Naive thymus-derived CD8-positive, alpha-beta T cell (primary cell): Measurements from ENCODE around the gene CEACAM18. TPM values are rescaled to one million over a fixed set of nuclear protein-coding genes. Genes with fewer than 3 reads are reported as not detected.

ENCODE experiments used
- ATAC-seq, 2 donors: fragments of 150-1000 bp; cut with Tn5 transposase in 1 of 2; sonication (Bioruptor Pico), chemical (Tn5 transposase) in 1 of 2; 1 replicate in 1 of 2; 2 replicates in 1 of 2; pipeline ENCODE4 v1.10.0; 2021; ENCODE audit warnings: mild to moderate bottlenecking in 2 of 2, moderate library complexity in 2 of 2
- POLR2A ChIA-PET: fragments of 350-600 bp; sonication (Branson Sonifier 250); formaldehyde crosslinking; loops from one replicate; lab custom pipeline; 2021; ENCODE audit warnings: antibody characterized with exemption; lab: Charles Lee
- DNase-seq, 10 donors: peaks; one replicate each; pipeline versions ENCODE4 v3.0.0 to v3.0.0-alpha.2; 2020 to 2022
- H3K27ac Mint-ChIP-seq, 10 donors: one replicate each; pipeline ENCODE4 v1.8.0; 2020 to 2022; ENCODE audit warnings: mild to moderate bottlenecking in 10 of 10, mixed read lengths in 10 of 10, moderate library complexity in 4 of 10, inconsistent platforms in 1 of 10
- H3K27me3 Mint-ChIP-seq, 5 donors: one replicate each; pipeline ENCODE4 v1.8.0; 2021 to 2022; ENCODE audit warnings: mixed read lengths in 5 of 5
- H3K36me3 Mint-ChIP-seq, 3 donors: one replicate each; pipeline ENCODE4 v1.8.0; 2020 to 2022; ENCODE audit warnings: mixed read lengths in 3 of 3, mild to moderate bottlenecking in 2 of 3, inconsistent platforms in 1 of 3
- H3K4me1 Mint-ChIP-seq, 4 donors: one replicate each; pipeline ENCODE4 v1.8.0; 2021 to 2022; ENCODE audit warnings: mixed read lengths in 4 of 4
- H3K4me3 Mint-ChIP-seq, 10 donors: one replicate each; pipeline ENCODE4 v1.8.0; 2020 to 2022; ENCODE audit warnings: mild to moderate bottlenecking in 10 of 10, mixed read lengths in 10 of 10, moderate library complexity in 6 of 10, inconsistent platforms in 1 of 10
- H3K9me3 Mint-ChIP-seq, 9 donors: one replicate each; pipeline ENCODE4 v1.8.0; 2020 to 2022; ENCODE audit warnings: mixed read lengths in 9 of 9, mild to moderate bottlenecking in 3 of 9, inconsistent platforms in 1 of 9, moderate library complexity in 1 of 9
- polyA plus RNA-seq, 3 donors: library from polyadenylated mRNA; unstranded; fragments of 300-500 nt; fragmentation: Illumina TruSeq; gene quantifications; one replicate each; pipeline ENCODE4 v1.2.3, GENCODE V29; 2021
- total RNA-seq, 8 experiments: library from RNA in 2 of 8; stranded (reverse) in 2 of 8; gene quantifications; one replicate each; pipeline ENCODE4 v1.2.3 and lab custom pipeline; 2021 to 2026

The CEACAM18 gene
- total and polyA plus RNA-seq, 5 experiments from 2014 or later, result not detected

GRCh38 chr19:51448411-51449016, 29.8 kb upstream of the CEACAM18 start:
- POLR2A ChIA-PET, result no interaction called here
- ATAC-seq, result peak; percentile 35 to 59
- no peak for DNase-seq

GRCh38 chr19:51450730-51451307, 27.5 kb upstream of the CEACAM18 start:
- Mint-ChIP-seq H3K27me3 (peaks cover 0 to 3% (median 0%) of the 10 kb centered on the region in 5 donors), H3K9me3 (peaks cover 0 to 13% (median 10%) of the 10 kb centered on the region in 9 donors), H3K36me3 (peaks cover 0 to 5% (median 5%) of the 10 kb centered on the region in 3 donors), H3K27ac (no peak overlapping the region), H3K4me1 (peaks cover 9 to 24% (median 16%) of the 10 kb centered on the region in 4 donors), H3K4me3 (no peak overlapping the region)
- POLR2A ChIA-PET, result no interaction called here
- ATAC-seq, result no peak
- DNase-seq, result no peak

More at GRCh38 chr19:51448411-51449016, 29.8 kb upstream of the CEACAM18 start:
- peaks cover 0 to 5% (median 5%) of the 10 kb centered on the region in 3 donors for H3K36me3 Mint-ChIP-seq
- peak overlapping the region; percentile 34 to 84 (median 64) for H3K4me3 Mint-ChIP-seq
- peaks cover 0 to 13% (median 10%) of the 10 kb centered on the region in 9 donors for H3K9me3 Mint-ChIP-seq
- peaks cover 9 to 24% (median 16%) of the 10 kb centered on the region in 4 donors for H3K4me1 Mint-ChIP-seq
- H3K27me3 Mint-ChIP-seq, result no peaks in the 10 kb centered on the region
- H3K27ac Mint-ChIP-seq, result peak overlapping the region; percentile 37 to 89 (median 72)

GRCh38 chr19:51456541-51457290, 21.6 kb upstream of the CEACAM18 start:
- ATAC-seq (no peak), DNase-seq (no peak)
- Mint-ChIP-seq H3K9me3 (peaks cover 0 to 2% (median 0%) of the 10 kb centered on the region in 9 donors), H3K4me3 (no peak overlapping the region), H3K36me3 (no peaks in the 10 kb centered on the region), H3K4me1 (peaks cover 0 to 3% (median 2%) of the 10 kb centered on the region in 4 donors), H3K27me3 (peaks cover 5 to 30% (median 20%) of the 10 kb centered on the region in 5 donors), H3K27ac (peak overlapping the region in 1 of 10 donors; percentile 75)
- POLR2A ChIA-PET, result no interaction called here

- Mint-ChIP-seq H3K36me3 (no peaks in the 10 kb centered on the region), H3K4me3 (no peak overlapping the region), H3K27ac (no peak overlapping the region), H3K9me3 (peaks cover 0 to 2% (median 0%) of the 10 kb centered on the region in 9 donors), H3K27me3 (peaks cover 5 to 37% (median 20%) of the 10 kb centered on the region in 5 donors), H3K4me1 (peaks cover 0 to 6% (median 2%) of the 10 kb centered on the region in 4 donors)
- POLR2A ChIA-PET, result no interaction called here
- DNase-seq (no peak), ATAC-seq (no peak)
Measured at GRCh38 chr19:51457351-51458013, 20.9 kb upstream of the CEACAM18 start.

- H3K4me1 Mint-ChIP-seq, result peaks cover 0 to 10% (median 4%) of the 10 kb centered on the region in 4 donors
- DNase-seq (no peak), ATAC-seq (no peak)
- peaks cover 8 to 43% (median 26%) of the 10 kb centered on the region in 5 donors for H3K27me3 Mint-ChIP-seq
- H3K27ac Mint-ChIP-seq, result no peak within 1 kb of the TSS
- no peaks in the 10 kb centered on the region for H3K36me3 Mint-ChIP-seq
- H3K9me3 Mint-ChIP-seq, result peaks cover 0 to 2% (median 0%) of the 10 kb centered on the region in 9 donors
- H3K4me3 Mint-ChIP-seq, result no peak within 1 kb of the TSS
- POLR2A ChIA-PET, result no interaction called here
Measured at GRCh38 chr19:51458051-51458645, 20.2 kb upstream of the CEACAM18 start, which contains the start of gene SIGLEC8. Gene SIGLEC8 (minus strand): TSS chr19:51458454. CDS start chr19:51458387, 67 bp downstream.

- no peak for DNase-seq
- Mint-ChIP-seq H3K9me3 (peaks cover 0 to 2% (median 0%) of the 10 kb centered on the region in 9 donors), H3K27ac (no peak overlapping the region), H3K36me3 (no peaks in the 10 kb centered on the region), H3K4me1 (peaks cover 0 to 15% (median 7%) of the 10 kb centered on the region in 4 donors), H3K27me3 (peaks cover 9 to 49% (median 26%) of the 10 kb centered on the region in 5 donors), H3K4me3 (no peak overlapping the region)
- POLR2A ChIA-PET, result no interaction called here
- ATAC-seq, result no peak
Measured at GRCh38 chr19:51458899-51459505, 19.3 kb upstream of the CEACAM18 start.

- H3K4me3 Mint-ChIP-seq, result no peak overlapping the region
- peaks cover 0 to 17% (median 8%) of the 10 kb centered on the region in 4 donors for H3K4me1 Mint-ChIP-seq
- ATAC-seq (no peak), DNase-seq (no peak)
- H3K27me3 Mint-ChIP-seq, result peaks cover 16 to 53% (median 33%) of the 10 kb centered on the region in 5 donors
- peak overlapping the region in 1 of 10 donors; percentile 56 for H3K27ac Mint-ChIP-seq
- POLR2A ChIA-PET, result no interaction called here
- peaks cover 0 to 4% (median 0%) of the 10 kb centered on the region in 3 donors for H3K36me3 Mint-ChIP-seq
- peaks cover 0 to 2% (median 0%) of the 10 kb centered on the region in 9 donors for H3K9me3 Mint-ChIP-seq
Measured at GRCh38 chr19:51460164-51460992, 18.0 kb upstream of the CEACAM18 start.

GRCh38 chr19:51461723-51462161, 16.6 kb upstream of the CEACAM18 start:
- peaks cover 0 to 4% (median 0%) of the 10 kb centered on the region in 3 donors for H3K36me3 Mint-ChIP-seq
- no peak for ATAC-seq
- POLR2A ChIA-PET, result no interaction called here
- peaks cover 0 to 17% (median 8%) of the 10 kb centered on the region in 4 donors for H3K4me1 Mint-ChIP-seq
- no peak overlapping the region for H3K27ac Mint-ChIP-seq
- H3K4me3 Mint-ChIP-seq, result no peak overlapping the region
- no peak for DNase-seq
- H3K9me3 Mint-ChIP-seq, result peaks cover 0 to 2% (median 0%) of the 10 kb centered on the region in 9 donors
- H3K27me3 Mint-ChIP-seq, result peaks cover 17 to 61% (median 33%) of the 10 kb centered on the region in 5 donors

GRCh38 chr19:51462276-51462675, 16.1 kb upstream of the CEACAM18 start:
- no peak for DNase-seq
- Mint-ChIP-seq H3K27me3 (peaks cover 18 to 63% (median 35%) of the 10 kb centered on the region in 5 donors), H3K36me3 (peaks cover 0 to 4% (median 0%) of the 10 kb centered on the region in 3 donors), H3K4me1 (peaks cover 0 to 17% (median 8%) of the 10 kb centered on the region in 4 donors), H3K9me3 (peaks cover 0 to 2% (median 0%) of the 10 kb centered on the region in 9 donors), H3K4me3 (no peak overlapping the region), H3K27ac (no peak overlapping the region)
- no peak for ATAC-seq
- POLR2A ChIA-PET, result no interaction called here

- DNase-seq (no peak), ATAC-seq (no peak)
- peaks cover 0 to 4% (median 0%) of the 10 kb centered on the region in 3 donors for H3K36me3 Mint-ChIP-seq
- POLR2A ChIA-PET, result interaction anchor here (0.7 kb wide), 1 partner anchor 108 kb away, joined by 4 read pairs; no protein-coding TSS in a partner anchor
- H3K9me3 Mint-ChIP-seq, result peaks cover 0 to 2% (median 0%) of the 10 kb centered on the region in 9 donors
- peak overlapping the region in 1 of 10 donors; percentile 41 for H3K4me3 Mint-ChIP-seq
- peaks cover 0 to 17% (median 9%) of the 10 kb centered on the region in 4 donors for H3K4me1 Mint-ChIP-seq
- no peak overlapping the region for H3K27ac Mint-ChIP-seq
- peaks cover 18 to 63% (median 35%) of the 10 kb centered on the region in 5 donors for H3K27me3 Mint-ChIP-seq
Measured at GRCh38 chr19:51462681-51463080, 15.7 kb upstream of the CEACAM18 start.
